ENCODE results near the gene BMPR1B. TPM values are rescaled to one million over a fixed set of nuclear protein-coding genes. Genes with fewer than 3 reads are reported as not detected.

BMPR1B gene
- total RNA-seq, 1 experiment from 2014 or later, result 0.35 TPM

DNA sequence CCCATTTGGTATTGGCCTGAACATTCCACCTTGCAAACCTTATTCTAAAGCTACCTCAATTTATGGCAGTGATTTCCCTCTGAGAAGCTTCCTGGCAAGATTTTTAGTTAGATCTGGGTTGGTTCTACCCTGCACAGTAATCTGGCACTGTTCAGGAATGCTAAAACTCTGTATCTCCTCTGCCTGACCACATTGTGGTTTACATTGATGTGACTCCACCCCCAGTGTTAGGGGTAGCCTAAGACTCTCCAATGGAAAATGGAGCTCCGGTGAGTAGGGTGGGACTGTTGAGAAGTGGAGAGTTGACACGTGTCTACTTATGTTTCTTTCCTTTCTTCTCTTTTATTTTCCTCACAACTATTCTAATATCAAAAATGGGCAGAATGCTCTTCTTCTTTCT, 45.4 kb downstream of the BMPR1B start:
- no peaks in the 10 kb centered on the region for H3K79me2 ChIP-seq (ENCODE audit: insufficient read depth, low read length)
- H2AK5ac ChIP-seq (ENCODE audit: insufficient read length, low read length), result no peak overlapping the region
- no peaks in the 10 kb centered on the region for H3K79me1 ChIP-seq (ENCODE audit: insufficient read depth, low read depth, low read length, poor library complexity, severe bottlenecking)
- H4K20me1 ChIP-seq (ENCODE audit: control insufficient read depth, insufficient read depth, insufficient read length), result no peaks in the 10 kb centered on the region
- no peak for DNase-seq
- Mint-ChIP-seq H3K27me3 (ENCODE audit: low read depth) (no peaks in the 10 kb centered on the region), H3K9me3 (no peaks in the 10 kb centered on the region), H3K27ac (no peak overlapping the region), H3K36me3 (ENCODE audit: insufficient read depth in 1 of 3, low read depth in 3 of 3) (no peaks in the 10 kb centered on the region; a peak in 1 of 7 replicates), H3K4me3 (no peak overlapping the region), H3K4me1 (peaks cover 3 to 5% of the 10 kb centered on the region in 2 experiments; a peak in 3 of 4 replicates)
- H3K4me1 ChIP-seq (ENCODE audit: insufficient read depth, low read length), result no peaks in the 10 kb centered on the region
- no peak overlapping the region for H2BK120ac ChIP-seq (ENCODE audit: low read depth, low read length, poor library complexity, severe bottlenecking)
- no peak overlapping the region for H4K91ac ChIP-seq (ENCODE audit: insufficient read length, low read depth, low read length)
- no peak overlapping the region for H3K23ac ChIP-seq (ENCODE audit: insufficient read length, low read depth, low read length)
- H3K27ac ChIP-seq (ENCODE audit: insufficient read length, low read depth, low read length), result no peak overlapping the region
- no peak overlapping the region for H2BK12ac ChIP-seq (ENCODE audit: insufficient read length, low read depth, low read length)
- no peak overlapping the region for H2BK20ac ChIP-seq (ENCODE audit: low read depth, low read length, poor library complexity, severe bottlenecking)
- no peak overlapping the region for H2BK15ac ChIP-seq (ENCODE audit: low read depth, low read length)
- no peak overlapping the region for H3K4me2 ChIP-seq (ENCODE audit: insufficient read depth, insufficient read length, low read length)
- no peak overlapping the region for H4K5ac ChIP-seq (ENCODE audit: insufficient read length, low read depth, low read length)
- H3K9ac ChIP-seq (ENCODE audit: extremely low read depth, insufficient read length, low read length), result no peak overlapping the region
- H4K8ac ChIP-seq (replicated peaks; ENCODE audit: insufficient read length, low read depth, low read length), result no peak overlapping the region
- H2AFZ ChIP-seq (ENCODE audit: low read length), result no peak overlapping the region
- H3K4ac ChIP-seq (ENCODE audit: low read depth, low read length), result no peak overlapping the region
- no peak for TF ChIP-seq CTCF (conservative IDR thresholded peaks at IDR 0.05)
- no peaks in the 10 kb centered on the region for H3K27me3 ChIP-seq (ENCODE audit: insufficient read depth, low read length)
- H3K56ac ChIP-seq (ENCODE audit: insufficient read length, low read depth, low read length), result no peak overlapping the region
- no CpG with 5 or more reads among the region's 2 CpGs for WGBS (ENCODE audit: extremely low coverage, insufficient read length, low lambda C conversion rate)
- H3K9me3 ChIP-seq (ENCODE audit: control insufficient read depth, low read depth, low read length), result no peaks in the 10 kb centered on the region
- H3K23me2 ChIP-seq (ENCODE audit: insufficient read length, low read depth, low read length, poor library complexity, severe bottlenecking), result no peaks in the 10 kb centered on the region
- H3K14ac ChIP-seq (ENCODE audit: insufficient read depth, low read length), result no peak overlapping the region
- no peak overlapping the region for H2BK5ac ChIP-seq (ENCODE audit: insufficient read length, low read length)
- H3T11ph ChIP-seq (ENCODE audit: low read length), result no peak overlapping the region
- H3K18ac ChIP-seq (ENCODE audit: insufficient read length, low read depth, low read length), result no peak overlapping the region

All from H9 (cell line).